HG03521 (cell line): ENCODE measurements around the gene CTXN3.
"Not testable (repeated sequence)": the region's sequence is repeated elsewhere in the genome, so short reads cannot be mapped to it uniquely, and the experiment has no call there.

ENCODE experiments used
- ATAC-seq: cut with Tn5 transposase; IDR thresholded peaks from one replicate; pipeline ENCODE4 v1.9.1; 2021; ENCODE audit warnings: mild to moderate bottlenecking, moderate library complexity; ENCODE audit not compliant: unreplicated experiment

CTXN3 gene

GRCh38 chr5:127650022-127650421, 1.1 kb downstream of the CTXN3 start:
- no peak for ATAC-seq

GRCh38 chr5:127650649-127651048, 1.8 kb downstream of the CTXN3 start:
- ATAC-seq: no peak

- ATAC-seq: no peak
Measured at GRCh38 chr5:127652952-127653611, 4.2 kb downstream of the CTXN3 start.

GRCh38 chr5:127656825-127657224, 7.9 kb downstream of the CTXN3 start:
- ATAC-seq: no peak

- ATAC-seq: no peak
Measured at GRCh38 chr5:127660047-127660733, 11.3 kb downstream of the CTXN3 start.

GRCh38 chr5:127664093-127664492, 15.2 kb downstream of the CTXN3 start:
- no peak for ATAC-seq

- ATAC-seq: no peak
Measured at GRCh38 chr5:127665641-127666040, 16.8 kb downstream of the CTXN3 start.

- no peak for ATAC-seq
Measured at GRCh38 chr5:127666043-127666716, 17.3 kb downstream of the CTXN3 start.

- ATAC-seq: no peak
Measured at GRCh38 chr5:127667926-127668325, 19.0 kb downstream of the CTXN3 start.

GRCh38 chr5:127671218-127671617, 22.3 kb downstream of the CTXN3 start:
- ATAC-seq: no peak

- no peak for ATAC-seq
Measured at GRCh38 chr5:127673117-127673800, 24.4 kb downstream of the CTXN3 start.

- not testable (repeated sequence) for ATAC-seq
Measured at GRCh38 chr5:127676951-127677350, 28.1 kb downstream of the CTXN3 start.

GRCh38 chr5:127679691-127680330, 30.9 kb downstream of the CTXN3 start:
- not testable (repeated sequence) for ATAC-seq

GRCh38 chr5:127680595-127680994, 31.7 kb downstream of the CTXN3 start:
- no peak for ATAC-seq

GRCh38 chr5:127683008-127683407, 34.1 kb downstream of the CTXN3 start:
- no peak for ATAC-seq

GRCh38 chr5:127684726-127685467, 36.0 kb downstream of the CTXN3 start:
- ATAC-seq: no peak

- no peak for ATAC-seq
Measured at GRCh38 chr5:127685662-127686061, 36.8 kb downstream of the CTXN3 start.

GRCh38 chr5:127686424-127686823, 37.5 kb downstream of the CTXN3 start:
- no peak for ATAC-seq

GRCh38 chr5:127694518-127695171, 45.8 kb downstream of the CTXN3 start:
- ATAC-seq: no peak

GRCh38 chr5:127695346-127695745, 46.5 kb downstream of the CTXN3 start:
- no peak for ATAC-seq
